Inferior parietal cortex (tissue), 1 donor: ENCODE data around the gene OTX1.

Experiments
- DNase-seq: peaks from one replicate; pipeline ENCODE4 v3.0.0-alpha.2; 2016; ENCODE audit errors: extremely low spot score

OTX1 gene

DNA sequence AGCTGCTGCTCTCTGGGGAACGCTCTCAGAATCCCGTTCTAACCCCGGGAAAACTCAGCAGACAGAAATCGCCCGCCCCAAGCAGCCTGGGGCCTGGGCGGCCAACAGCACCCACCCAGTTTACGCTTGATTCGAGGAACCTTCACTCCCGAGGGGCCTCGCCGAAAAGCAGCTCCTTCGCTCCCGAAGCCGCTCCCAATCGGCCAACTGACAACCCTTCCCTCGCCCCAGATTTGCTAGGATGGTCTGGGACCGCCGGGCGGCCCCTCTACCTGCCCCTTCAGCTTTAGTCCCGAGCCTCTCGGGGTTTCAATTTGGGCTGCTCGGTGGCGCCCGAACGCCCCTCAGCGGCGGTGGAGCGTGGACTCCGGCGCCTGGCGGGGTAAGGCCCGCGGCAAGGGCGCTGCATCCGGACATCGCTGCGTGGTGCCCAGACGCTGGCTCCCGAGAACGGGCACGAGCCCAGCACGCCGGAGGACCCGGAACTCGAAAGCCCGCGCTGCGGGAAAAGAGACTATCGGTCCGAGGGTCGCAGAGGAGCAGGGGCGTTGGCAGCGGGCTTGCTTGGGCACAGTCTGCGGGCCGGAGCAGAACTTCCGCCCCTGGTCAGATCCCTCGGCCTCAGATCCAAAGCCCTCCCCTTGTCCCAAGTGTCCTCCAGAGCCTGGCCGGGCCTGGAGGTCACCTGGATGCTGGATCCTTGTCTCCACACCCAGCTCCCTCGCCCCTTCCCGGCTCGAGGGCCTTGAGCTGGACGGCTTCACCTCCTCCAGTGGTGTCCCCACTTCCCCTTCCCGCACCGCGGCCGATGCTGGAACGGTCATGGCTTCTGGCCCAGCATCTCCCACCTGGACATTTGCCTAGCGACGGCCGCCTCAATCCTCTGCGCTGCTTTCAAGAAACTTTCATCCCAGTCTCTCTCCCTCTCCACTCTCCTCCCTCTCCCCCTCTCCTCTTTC is 3.0 kb upstream of the OTX1 start:
- no peak for DNase-seq

GRCh38 chr2:63048367-63049171 is 2.1 kb upstream of the OTX1 start:
- DNase-seq = no peak

- no peak for DNase-seq
Measured at GRCh38 chr2:63049211-63049969, 1.2 kb upstream of the OTX1 start.

GRCh38 chr2:63049970-63050333 is 678 bp upstream of the OTX1 start:
- no peak for DNase-seq

DNA sequence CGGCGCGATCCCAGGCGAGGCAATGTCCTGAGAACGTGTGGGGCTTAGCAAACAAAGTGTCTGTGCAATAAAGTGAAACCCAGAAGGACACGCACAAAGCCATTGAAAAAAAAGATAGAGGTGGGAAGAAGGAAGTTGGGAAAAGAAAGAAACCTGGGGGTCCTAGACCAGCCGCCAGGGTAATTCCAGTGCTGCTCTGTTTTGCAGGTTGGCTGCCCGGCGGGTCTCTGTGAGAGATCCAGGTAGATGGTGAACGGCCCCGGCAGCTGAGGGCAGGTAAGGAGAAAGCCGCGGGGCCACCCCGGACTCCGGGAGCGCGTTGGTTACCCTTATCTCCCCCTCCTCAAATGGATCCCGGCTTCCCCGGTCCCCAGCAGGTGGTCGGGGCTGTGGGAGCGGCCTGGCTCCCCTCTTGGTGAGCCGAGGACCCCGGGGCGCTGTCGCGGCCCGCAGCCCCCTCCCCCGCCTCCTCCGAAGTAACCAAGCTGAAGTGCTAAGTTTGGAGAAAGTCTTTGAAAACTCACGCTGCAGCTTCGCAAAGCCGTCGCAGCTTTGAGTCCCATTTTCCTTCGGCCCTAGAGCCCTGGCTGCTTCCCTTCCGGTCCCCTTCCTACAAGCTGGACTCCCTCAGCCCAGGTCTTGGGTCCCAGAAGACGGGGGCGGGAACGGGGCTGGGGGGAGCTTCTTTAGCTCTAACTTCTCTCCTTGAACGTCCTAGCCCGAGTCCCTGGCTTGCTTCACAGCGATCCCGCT is 588 bp downstream of the OTX1 start:
- no peak for DNase-seq

DNA sequence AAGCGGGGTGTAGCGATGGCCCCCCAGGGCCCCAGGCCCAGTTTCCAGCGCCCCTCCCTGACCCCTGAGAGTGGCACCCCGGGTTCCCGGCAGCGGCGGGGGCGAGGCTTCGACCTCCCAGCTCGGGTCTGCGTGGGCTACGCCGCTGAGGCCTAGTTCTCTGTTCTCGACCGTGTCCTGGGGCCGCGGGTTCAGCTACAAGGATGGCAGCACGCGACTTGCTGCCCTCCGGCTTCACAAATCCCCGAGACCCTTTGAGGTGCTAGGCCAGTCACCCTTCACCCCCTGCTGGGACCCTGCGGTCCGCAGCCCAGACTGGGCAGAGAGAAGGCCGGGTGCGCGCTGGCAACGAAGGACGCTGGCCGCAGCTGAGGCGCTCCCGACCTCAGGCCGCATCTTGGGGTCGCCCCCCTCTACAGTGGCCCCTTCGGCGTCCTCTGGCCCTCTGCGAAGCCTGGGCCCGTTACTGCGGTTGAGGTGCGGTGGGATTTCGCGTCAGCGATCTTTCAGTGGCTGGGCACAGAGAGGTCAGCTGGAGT is 1.2 kb downstream of the OTX1 start:
- DNase-seq = no peak

- no peak for DNase-seq
Measured at GRCh38 chr2:63052411-63053080, 1.9 kb downstream of the OTX1 start.

GRCh38 chr2:63053081-63053888 is 2.7 kb downstream of the OTX1 start:
- no peak for DNase-seq

- no peak for DNase-seq
Measured at GRCh38 chr2:63053889-63054602, 3.4 kb downstream of the OTX1 start.

GRCh38 chr2:63054841-63055225 is 4.2 kb downstream of the OTX1 start:
- no peak for DNase-seq

GRCh38 chr2:63055226-63056106 is 4.8 kb downstream of the OTX1 start:
- no peak for DNase-seq

- DNase-seq = no peak
Measured at GRCh38 chr2:63056107-63057050, 5.7 kb downstream of the OTX1 start.

DNA sequence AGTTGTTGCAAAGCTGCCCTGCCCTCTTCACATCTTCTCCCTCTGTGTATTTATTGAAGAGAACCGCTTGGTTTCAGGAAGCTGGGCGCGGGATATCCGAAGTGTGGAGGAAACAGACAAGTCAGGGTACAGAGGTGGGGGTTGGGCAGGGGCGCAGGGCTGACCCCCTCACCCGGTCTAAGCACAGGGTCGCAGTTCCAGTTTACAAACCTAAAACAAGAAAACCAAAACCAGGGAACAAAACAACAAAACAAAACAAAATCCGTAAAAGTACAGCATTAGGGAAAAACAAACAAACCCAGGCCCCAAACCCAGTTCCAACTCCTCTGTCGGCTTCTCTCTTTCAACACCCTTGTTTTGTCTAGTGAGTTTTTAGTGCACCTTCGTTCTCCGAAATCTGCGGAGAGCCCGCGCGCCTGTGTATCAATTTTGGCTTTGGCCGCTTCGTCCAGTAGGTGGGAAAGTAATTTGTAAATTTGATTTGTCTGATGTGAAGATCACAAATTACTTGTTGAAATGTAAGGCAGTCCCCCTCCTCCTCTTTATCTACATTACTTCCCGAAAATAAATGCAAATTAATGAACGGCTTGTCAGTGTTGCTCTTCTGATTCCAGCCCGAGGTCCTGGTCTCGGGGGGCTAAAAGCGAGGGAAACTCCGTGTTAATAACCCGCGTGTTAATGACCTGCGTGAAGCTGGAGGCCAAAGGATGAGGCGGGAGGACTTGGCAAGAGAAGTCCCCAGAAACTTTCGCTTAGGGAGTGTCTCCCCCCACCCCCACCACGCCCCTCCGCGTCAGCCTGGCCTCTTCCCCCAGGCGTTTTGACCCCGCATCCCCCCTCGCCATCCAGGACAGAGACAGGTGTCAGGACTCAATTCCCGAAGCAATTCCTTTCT is 6.9 kb downstream of the OTX1 start:
- no peak for DNase-seq

- no peak for DNase-seq
Measured at GRCh38 chr2:63058144-63058920, 7.7 kb downstream of the OTX1 start.
